ENCODE measurements around the gene PTGES3. TPM values are rescaled to one million over a fixed set of nuclear protein-coding genes. Genes with fewer than 3 reads are reported as not detected.

The PTGES3 gene
- total and polyA plus RNA-seq, 2 of the 8 experiments (the other 6 are each of a cell fraction or from before 2014, with no cell fraction given): 111 to 464 TPM

GRCh38 chr12:56634837-56635791 is 53.0 kb downstream of the PTGES3 start:
- Histone ChIP-seq H2AK5ac (ENCODE audit: low read depth, low read length) (peak overlapping the region; percentile 5; the same call in 1 of the 2 replicates), H3K9ac (replicated peaks in 1 of 4; ENCODE audit: extremely low read depth in 1 of 4, low read depth in 3 of 4, low read length in 3 of 4) (peak overlapping the region; percentile 35 to 69 (median 60); a peak in 6 of 7 replicates), H3K9me3 (ENCODE audit: insufficient read depth in 2 of 2, low read depth in 1 of 2, low read length in 1 of 2) (no peaks in the 10 kb centered on the region), H3K4ac (replicated peaks; ENCODE audit: insufficient read length, low read depth, low read length) (no peak overlapping the region), H2AFZ (ENCODE audit: low read length) (0 out of 2 replicates have a peak overlapping the region, but pooled peaks have one; percentile 28), H3K18ac (ENCODE audit: extremely low read depth, low read length) (peak overlapping the region; percentile 73; the same call in 1 of the 2 replicates), H2BK15ac (ENCODE audit: low read length) (no peak overlapping the region), H4K91ac (replicated peaks; ENCODE audit: insufficient read length, low read length) (peak overlapping the region; percentile 30), H3K27ac (ENCODE audit: low read depth, low read length) (peak overlapping the region; percentile 74), H4K20me1 (replicated peaks in 1 of 2; ENCODE audit: control insufficient read depth in 1 of 2, insufficient read depth in 2 of 2, low read length in 2 of 2) (peaks cover 2 to 6% of the 10 kb centered on the region in 2 experiments), H2BK20ac (ENCODE audit: low read length) (peak overlapping the region; percentile 5; the same call in 1 of the 2 replicates), H3K23ac (ENCODE audit: insufficient read length) (no peak overlapping the region), H2BK120ac (replicated peaks; ENCODE audit: low read depth, low read length) (no peak overlapping the region), H3K14ac (ENCODE audit: insufficient read length) (no peak overlapping the region), H2BK5ac (ENCODE audit: low read depth, low read length) (peak overlapping the region; percentile 87; the same call in 1 of the 2 replicates), H3K4me1 (replicated peaks in 1 of 4; ENCODE audit: control insufficient read depth in 3 of 4, insufficient read depth in 4 of 4, low read length in 3 of 4) (peaks cover 11 to 43% (median 31%) of the 10 kb centered on the region in 4 experiments), H3K4me3 (ENCODE audit: extremely low read depth in 1 of 4, insufficient read depth in 2 of 4, low read depth in 3 of 4, low read length in 4 of 4) (peak overlapping the region; percentile 86 to 90 (median 88)), H4K8ac (ENCODE audit: extremely low read depth, insufficient read depth, low read length) (no peak overlapping the region), H3K79me1 (ENCODE audit: low read depth, low read length) (no peaks in the 10 kb centered on the region), H3K56ac (replicated peaks; ENCODE audit: insufficient read length, low read depth, low read length) (peak overlapping the region; percentile 39), H3K36me3 (ENCODE audit: control insufficient read depth in 2 of 4, insufficient read depth in 4 of 4, low read length in 3 of 4) (peaks cover 4 to 26% (median 24%) of the 10 kb centered on the region in 4 experiments), H3K27me3 (replicated peaks in 1 of 4; ENCODE audit: control insufficient read depth in 3 of 4, extremely low read depth in 1 of 4, insufficient read depth in 3 of 4, low read length in 3 of 4) (no peaks in the 10 kb centered on the region), H4K5ac (ENCODE audit: insufficient read length, low read depth, low read length) (peak overlapping the region; percentile 42), H3K79me2 (ENCODE audit: control insufficient read depth in 1 of 2, insufficient read depth in 2 of 2, low read length in 2 of 2) (peaks cover 0 to 11% of the 10 kb centered on the region in 2 experiments; a peak in 2 of 4 replicates), H3K4me2 (ENCODE audit: insufficient read depth in 1 of 2, low read depth in 2 of 2, low read length in 2 of 2) (peak overlapping the region; percentile 98 to 99), H2BK12ac (ENCODE audit: low read depth, low read length) (no peak overlapping the region), H3K23me2 (ENCODE audit: low read depth, low read length) (peaks cover 16% of the 10 kb centered on the region; the same call in 1 of the 2 replicates)
- POLR2A ChIA-PET (ENCODE audit: partially characterized antibody): interaction anchor here (0.5 to 5.8 kb wide), 17 partner anchors 10 to 414 kb away, joined by 3 to 60 read pairs (median 4); partner anchors contain the start of genes ATP5F1B, NACA, PTGES3 and RNF41
- no peak for FAIRE-seq
- CTCF ChIA-PET (ENCODE audit: partially characterized antibody): interaction anchor here (0.6 to 7.4 kb wide), 25 partner anchors 11 to 413 kb away, joined by 3 to 107 read pairs (median 7); partner anchors contain the start of genes ATP5F1B, RBMS2 and RNF41
- peak in 1 of 2 experiments; percentile 85 for DNase-seq (ENCODE audit: low read depth in 1 of 2, low spot score in 2 of 2)
- WGBS, 2 experiments (ENCODE audit: extremely low coverage in 1 of 2, insufficient coverage in 1 of 2, insufficient read length in 1 of 2, insufficient replicate concordance in 2 of 2, low coverage in 1 of 2, low lambda C conversion rate in 2 of 2, missing lambda C conversion rate in 1 of 2): 2% methylated on average over 31 of the region's 47 CpGs; no CpG with 5 or more reads in 1 of the 2 experiments
- peak; percentile 72 to 77; a peak in 1 of 4 replicates for TF ChIP-seq SIN3A (conservative IDR thresholded peaks at IDR 0.05 in 1 of 2, IDR thresholded peaks at IDR 0.05 in 1 of 2; ENCODE audit: low read depth in 1 of 2, low read length in 2 of 2)
- TF ChIP-seq EZH2 (IDR thresholded peaks at IDR 0.05; ENCODE audit: low read depth, low read length, severe bottlenecking): no peak
- 0 out of 2 replicates have a peak, but pooled peaks have one; percentile 42 for TF ChIP-seq RBBP5 (IDR thresholded peaks at IDR 0.05; ENCODE audit: borderline replicate concordance, low read depth, low read length)
- TF ChIP-seq BACH1 (IDR thresholded peaks at IDR 0.05; ENCODE audit: low read length): peak; percentile 68
- peak; percentile 45; the same call in 1 of the 2 replicates for TF ChIP-seq SUZ12 (IDR thresholded peaks at IDR 0.05; ENCODE audit: low read length)
- peak; percentile 53 for TF ChIP-seq PHF8 (conservative IDR thresholded peaks at IDR 0.05; ENCODE audit: low read depth, low read length)
- TF ChIP-seq SP1 (IDR thresholded peaks at IDR 0.05; ENCODE audit: low read depth, low read length): no peak
- TF ChIP-seq TBP (IDR thresholded peaks at IDR 0.05; ENCODE audit: low read depth, low read length): 0 out of 2 replicates have a peak, but pooled peaks have one; percentile 45
